Fibroblast of skin of left quadriceps (primary cell): ENCODE measurements around the gene CCNF.
"Not testable (repeated sequence)": the region's sequence is repeated elsewhere in the genome, so short reads cannot be mapped to it uniquely, and the experiment has no call there.

ENCODE experiments used
- DNase-seq, 2 experiments: peaks; one replicate each; pipeline ENCODE4 v3.0.0-alpha.2; 2013; ENCODE audit warnings: low read depth in 2 of 2

Gene CCNF

GRCh38 chr16:2471653-2472487 lies 42.6 kb downstream of the CCNF start:
- DNase-seq: no peak

GRCh38 chr16:2472488-2472864 lies 43.2 kb downstream of the CCNF start:
- no peak for DNase-seq

- DNase-seq: no peak
Measured at GRCh38 chr16:2472885-2473445, 43.7 kb downstream of the CCNF start.

GRCh38 chr16:2473446-2473926 lies 44.2 kb downstream of the CCNF start:
- DNase-seq: no peak

GRCh38 chr16:2473999-2474876 lies 45.0 kb downstream of the CCNF start:
- DNase-seq: no peak

GRCh38 chr16:2474877-2475412 lies 45.7 kb downstream of the CCNF start, which contains the start of gene TBC1D24:
TBC1D24 (plus strand) TSS chr16:2475127; CDS start chr16:2496149, 21,022 bp downstream.
- DNase-seq: peak; percentile 53 to 63

GRCh38 chr16:2475413-2476344 lies 46.4 kb downstream of the CCNF start:
- no peak for DNase-seq

DNA sequence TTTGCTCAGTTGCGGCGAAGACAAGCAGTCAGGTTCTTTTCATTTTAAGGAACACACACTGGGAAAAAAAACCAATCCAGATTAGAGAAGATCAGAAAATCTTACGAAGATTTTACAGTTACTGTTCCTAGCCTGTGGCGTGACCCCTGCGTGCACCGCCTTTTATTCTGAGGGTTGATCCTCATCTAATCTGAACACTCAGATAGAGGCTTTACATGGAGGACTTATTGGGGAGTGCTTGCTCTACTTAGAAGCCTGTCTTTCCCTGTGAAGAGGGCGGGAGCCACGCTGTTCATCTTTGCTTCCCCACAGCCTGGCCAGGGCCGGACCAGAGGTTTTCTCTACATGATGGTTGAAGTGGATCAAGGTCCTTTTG lies 47.1 kb downstream of the CCNF start:
- DNase-seq: no peak

DNA sequence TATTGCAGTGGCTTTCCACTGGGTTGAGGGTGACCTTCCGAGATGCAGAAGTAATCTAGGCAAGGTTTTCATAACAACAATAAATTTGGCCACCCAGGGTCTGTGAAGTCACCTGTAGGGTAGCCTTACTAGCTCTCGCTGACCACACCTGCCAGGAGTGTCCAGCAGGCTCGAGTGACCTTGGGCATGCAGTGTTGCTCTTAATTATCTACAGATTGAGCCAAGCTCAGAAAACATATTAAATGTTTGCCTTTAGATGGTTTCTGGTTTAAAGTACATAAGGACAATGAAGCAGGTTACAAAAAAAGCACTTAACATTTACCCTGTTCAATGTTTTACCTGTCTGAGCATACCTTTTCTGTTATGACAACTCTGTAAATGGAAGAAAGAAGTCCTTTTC lies 47.5 kb downstream of the CCNF start:
- DNase-seq: no peak

GRCh38 chr16:2477327-2477726 lies 48.1 kb downstream of the CCNF start:
- DNase-seq: no peak

DNA sequence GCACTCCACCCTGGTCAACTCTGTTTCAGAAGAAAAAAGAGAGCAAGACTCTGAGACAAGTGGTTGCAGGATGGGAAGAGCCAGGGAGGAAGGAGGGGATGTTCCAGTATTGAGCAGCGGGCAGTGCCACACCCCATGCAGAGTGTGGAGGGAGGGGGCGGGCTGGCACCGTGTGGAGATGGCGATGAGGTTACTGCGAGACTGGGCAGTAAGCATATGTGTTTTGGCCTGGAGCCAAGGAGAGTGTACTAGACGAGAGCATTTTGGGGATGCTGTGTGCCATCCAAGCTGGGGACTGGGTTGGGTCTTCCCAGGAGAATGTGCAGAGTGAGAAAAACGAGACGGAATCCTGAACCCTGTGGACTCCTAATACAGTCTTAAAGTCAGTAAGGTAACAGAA lies 49.0 kb downstream of the CCNF start:
- no peak for DNase-seq

DNA sequence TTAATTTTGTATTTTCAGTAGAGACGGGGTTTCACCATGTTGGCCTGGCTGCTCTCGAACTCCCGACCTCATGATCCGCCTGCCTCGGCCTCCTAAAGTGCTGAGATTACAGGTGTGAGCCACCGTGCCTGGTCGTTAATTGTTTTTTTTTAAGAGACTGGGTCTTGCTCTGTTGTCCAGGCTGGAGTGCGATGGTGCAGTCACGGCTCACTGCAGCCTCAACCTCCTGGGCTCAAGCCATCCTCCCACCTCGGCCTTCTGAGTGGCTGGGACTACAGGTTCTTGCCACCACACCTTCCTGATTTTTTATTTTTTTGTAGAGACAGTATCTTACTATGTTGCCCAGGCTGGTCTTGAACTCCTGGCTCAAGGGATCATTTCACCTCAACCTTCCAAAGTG lies 50.7 kb downstream of the CCNF start:
- not testable (repeated sequence) for DNase-seq

DNA sequence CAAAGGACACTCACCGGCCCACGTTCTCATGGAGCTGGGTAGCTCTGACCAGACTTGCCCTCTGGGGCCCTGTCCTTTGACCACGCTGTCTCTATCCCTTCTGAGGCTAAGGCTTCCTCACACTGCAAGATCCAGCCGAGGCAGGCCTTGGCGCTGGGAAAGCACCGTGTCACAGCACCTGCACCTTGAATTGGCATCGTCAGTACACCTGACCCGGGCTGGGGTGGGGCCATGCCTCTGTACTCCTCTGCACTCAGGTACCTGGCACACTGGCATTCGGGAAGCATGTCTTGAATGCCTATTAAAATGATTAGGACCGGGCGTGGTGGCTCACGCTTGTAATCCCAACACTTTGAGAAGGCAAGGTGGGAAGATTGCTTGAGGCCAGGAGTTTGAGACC lies 51.7 kb downstream of the CCNF start:
- DNase-seq: no peak

- DNase-seq: no peak
Measured at GRCh38 chr16:2481676-2482075, 52.4 kb downstream of the CCNF start.

GRCh38 chr16:2482249-2482648 lies 53.0 kb downstream of the CCNF start:
- no peak for DNase-seq

GRCh38 chr16:2482708-2483534 lies 53.7 kb downstream of the CCNF start:
- no peak for DNase-seq

DNA sequence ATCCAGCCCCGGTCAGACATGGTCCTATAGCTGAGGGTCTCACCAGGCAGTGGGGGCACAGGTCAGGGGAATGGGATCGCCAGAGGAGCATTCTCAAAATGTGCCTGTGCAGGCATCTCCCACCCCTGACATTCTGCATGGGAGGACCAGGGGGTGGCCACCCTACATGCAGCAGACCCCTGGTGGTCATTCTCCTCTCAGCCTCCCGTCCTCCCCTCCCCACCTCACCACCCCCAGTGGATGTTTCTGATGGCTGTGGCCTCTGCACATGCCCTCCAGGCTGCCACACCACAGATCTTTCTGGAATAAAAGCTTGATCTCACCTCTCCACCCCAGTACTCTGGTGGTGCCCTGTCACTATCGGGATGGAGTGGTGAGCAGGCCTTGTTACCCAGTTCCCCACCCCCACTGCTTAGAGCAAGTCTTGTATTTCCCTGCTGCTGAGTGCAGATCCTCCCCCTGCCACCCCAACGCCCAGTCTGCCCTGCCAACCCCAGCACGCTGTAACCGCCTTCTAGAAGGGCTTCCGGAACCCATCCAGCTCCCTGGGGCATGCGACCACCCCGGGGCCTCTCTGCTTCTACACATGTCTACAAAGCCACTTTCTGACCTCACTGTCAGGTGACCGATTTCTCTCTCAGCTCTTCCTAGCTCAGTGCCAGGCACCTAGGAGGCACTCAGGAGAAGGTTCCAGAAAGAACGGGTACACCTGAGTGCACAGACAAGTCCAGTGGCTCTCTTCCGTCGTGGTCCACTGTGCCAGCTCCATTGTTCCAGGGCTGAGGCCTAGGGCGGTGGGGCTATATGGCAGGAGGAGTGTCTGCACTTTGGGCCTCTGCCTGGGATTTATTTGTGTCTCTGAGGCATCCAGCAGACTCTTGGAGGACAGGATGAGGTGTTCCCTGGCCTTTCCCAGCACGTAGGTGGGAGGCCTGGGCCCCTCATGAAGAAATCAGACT lies 55.0 kb downstream of the CCNF start:
- no peak for DNase-seq

GRCh38 chr16:2484898-2485508 lies 55.8 kb downstream of the CCNF start:
- DNase-seq: no peak
